Right cardiac atrium (tissue), 5 donors: ENCODE data around the gene CDH4. TPM values are rescaled to one million over a fixed set of nuclear protein-coding genes. Genes with fewer than 3 reads are reported as not detected.

Experiments
- ATAC-seq, 2 donors: fragments of 200-7000 bp; cut with Tn5 transposase; one replicate each; pipeline versions ENCODE4 v1.8.0 to v1.9.1; 2020; ENCODE audit warnings: moderate library complexity in 2 of 2, mild to moderate bottlenecking in 1 of 2
- DNase-seq, 3 donors: peaks; one replicate each; pipeline ENCODE4 v3.0.0-alpha.2; 2020
- H3K27ac ChIP-seq: one replicate; pipeline ENCODE4 v1.5.1; 2013; ENCODE audit warnings: mild to moderate bottlenecking, low read length, control low read depth, moderate library complexity
- H3K27me3 ChIP-seq: one replicate; pipeline ENCODE4 v1.6.1; 2013; ENCODE audit not compliant: control insufficient read depth, insufficient read depth
- H3K4me1 ChIP-seq: one replicate; pipeline ENCODE4 v1.6.1; 2013; ENCODE audit warnings: low read length; ENCODE audit not compliant: control insufficient read depth, insufficient read depth
- H3K4me3 ChIP-seq: one replicate; pipeline ENCODE4 v1.5.1; 2013; ENCODE audit warnings: low read length, control low read depth
- H3K9me3 ChIP-seq: one replicate; pipeline ENCODE4 v1.6.1; 2013; ENCODE audit warnings: low read length; ENCODE audit not compliant: control insufficient read depth
- WGBS: extraction: QIAGEN DNeasy Blood & Tissue Kit; methylation state at CpG from one replicate; pipeline ENCODE4 v1.1.7; 2013; 5-methylcytosine and 5-hydroxymethylcytosine counted together
- intact Hi-C, 4 donors: fragments of 100-400 bp; cut with DNase I; formaldehyde crosslinking; loops; one replicate each; pipeline versions ENCODE4 v1.11.0 to v1.14.0; 2022 to 2023
- polyA plus RNA-seq: library from polyadenylated mRNA; stranded (reverse); fragments of 200-250 nt; gene quantifications from one replicate; pipeline ENCODE4 v1.2.3, GENCODE V29; 2013
- total RNA-seq, 4 donors: library from RNA; stranded (reverse); fragmentation: NEBNext Ultra II Directional; extraction: Animal tissue kit (Norgen Biotek cat#: 25700); gene quantifications; one replicate each; pipeline ENCODE4 v1.2.1, GENCODE V29; 2021
- donor health status: healthy with polysubstance abuse.
- donor health status: DM: no; HTN: yes; CAD: no.
- donor health status: DM: no; HTN: no; CAD: no.
- donor health status: DM: no; HTN: yes; CAD: no; lungs with severe emphysema.
- donor health status: DM: yes; HTN: yes; CAD: no.

CDH4 gene
- total and polyA plus RNA-seq, 5 donors = 0.21 to 1.0 (median 0.39) TPM

GRCh38 chr20:61455508-61456215 lies 203.6 kb downstream of the CDH4 start:
- no peak for ATAC-seq
- no peaks in the 10 kb centered on the region for H3K4me1 ChIP-seq
- 85% methylated on average over 6 of the region's 6 CpGs for WGBS
- no peaks in the 10 kb centered on the region for H3K9me3 ChIP-seq
- no peaks in the 10 kb centered on the region for H3K27me3 ChIP-seq
- no peak overlapping the region for H3K4me3 ChIP-seq
- no peak for DNase-seq
- no peak overlapping the region for H3K27ac ChIP-seq
- intact Hi-C loops = no loop called here

- DNase-seq (no peak), ATAC-seq (no peak)
- intact Hi-C loops = no loop called here
- H3K27ac ChIP-seq = no peak overlapping the region
- 95% methylated on average over 4 of the region's 4 CpGs for WGBS
- H3K4me3 ChIP-seq = no peak overlapping the region
- H3K27me3 ChIP-seq = no peaks in the 10 kb centered on the region
- H3K9me3 ChIP-seq = no peaks in the 10 kb centered on the region
- no peaks in the 10 kb centered on the region for H3K4me1 ChIP-seq
Measured at GRCh38 chr20:61457725-61458124, 205.7 kb downstream of the CDH4 start.

GRCh38 chr20:61458146-61458746 lies 206.2 kb downstream of the CDH4 start:
- intact Hi-C loops = no loop called here
- 92% methylated on average over 4 of the region's 4 CpGs for WGBS
- ATAC-seq (no peak), DNase-seq (no peak)
- Histone ChIP-seq H3K27me3 (no peaks in the 10 kb centered on the region), H3K4me1 (no peaks in the 10 kb centered on the region), H3K4me3 (no peak overlapping the region), H3K27ac (no peak overlapping the region), H3K9me3 (no peaks in the 10 kb centered on the region)

- no peaks in the 10 kb centered on the region for H3K27me3 ChIP-seq
- 85% methylated on average over 7 of the region's 7 CpGs for WGBS
- no peak overlapping the region for H3K4me3 ChIP-seq
- intact Hi-C loops = no loop called here
- no peaks in the 10 kb centered on the region for H3K9me3 ChIP-seq
- DNase-seq (no peak), ATAC-seq (no peak)
- H3K4me1 ChIP-seq = no peaks in the 10 kb centered on the region
- H3K27ac ChIP-seq = no peak overlapping the region
Measured at GRCh38 chr20:61459266-61459665, 207.2 kb downstream of the CDH4 start.

- Histone ChIP-seq H3K27me3 (no peaks in the 10 kb centered on the region), H3K27ac (no peak overlapping the region), H3K9me3 (no peaks in the 10 kb centered on the region), H3K4me1 (no peaks in the 10 kb centered on the region), H3K4me3 (no peak overlapping the region)
- intact Hi-C loops = no loop called here
- ATAC-seq = no peak
- DNase-seq = no peak
- WGBS = 83% methylated on average over 7 of the region's 7 CpGs
Measured at GRCh38 chr20:61459705-61460104, 207.6 kb downstream of the CDH4 start.

- no peaks in the 10 kb centered on the region for H3K4me1 ChIP-seq
- H3K27ac ChIP-seq = no peak overlapping the region
- 76% methylated on average over 11 of the region's 11 CpGs for WGBS
- ATAC-seq (no peak), DNase-seq (no peak)
- no peaks in the 10 kb centered on the region for H3K9me3 ChIP-seq
- no peak overlapping the region for H3K4me3 ChIP-seq
- H3K27me3 ChIP-seq = no peaks in the 10 kb centered on the region
- intact Hi-C loops = no loop called here
Measured at GRCh38 chr20:61460261-61461052, 208.4 kb downstream of the CDH4 start.

- H3K4me1 ChIP-seq = no peaks in the 10 kb centered on the region
- no peak overlapping the region for H3K27ac ChIP-seq
- DNase-seq = no peak
- no peaks in the 10 kb centered on the region for H3K27me3 ChIP-seq
- intact Hi-C loops = no loop called here
- H3K9me3 ChIP-seq = no peaks in the 10 kb centered on the region
- no peak overlapping the region for H3K4me3 ChIP-seq
- 82% methylated on average over 12 of the region's 12 CpGs for WGBS
- no peak for ATAC-seq
Measured at GRCh38 chr20:61461461-61461860, 209.4 kb downstream of the CDH4 start.

GRCh38 chr20:61464307-61465303 lies 212.5 kb downstream of the CDH4 start:
- 74% methylated on average over 9 of the region's 9 CpGs for WGBS
- no peaks in the 10 kb centered on the region for H3K27me3 ChIP-seq
- no peak for DNase-seq
- no peak overlapping the region for H3K4me3 ChIP-seq
- no peak overlapping the region for H3K27ac ChIP-seq
- ATAC-seq = no peak
- peaks cover 4% of the 10 kb centered on the region for H3K9me3 ChIP-seq
- no peaks in the 10 kb centered on the region for H3K4me1 ChIP-seq
- intact Hi-C loops = no loop called here

- DNase-seq = no peak
- no peak for ATAC-seq
- Histone ChIP-seq H3K27ac (no peak overlapping the region), H3K27me3 (no peaks in the 10 kb centered on the region), H3K9me3 (no peaks in the 10 kb centered on the region), H3K4me1 (no peaks in the 10 kb centered on the region), H3K4me3 (no peak overlapping the region)
- intact Hi-C loops = no loop called here
- WGBS = 76% methylated on average over 7 of the region's 7 CpGs
Measured at GRCh38 chr20:61475729-61476128, 223.7 kb downstream of the CDH4 start.

- 71% methylated on average over 12 of the region's 12 CpGs for WGBS
- H3K4me1 ChIP-seq = no peaks in the 10 kb centered on the region
- no peak overlapping the region for H3K4me3 ChIP-seq
- no peaks in the 10 kb centered on the region for H3K9me3 ChIP-seq
- intact Hi-C loops = no loop called here
- H3K27ac ChIP-seq = no peak overlapping the region
- H3K27me3 ChIP-seq = no peaks in the 10 kb centered on the region
- ATAC-seq (peak in 1 of 2 donors; percentile 31), DNase-seq (no peak)
Measured at GRCh38 chr20:61476956-61477355, 224.9 kb downstream of the CDH4 start.
